Activated naive CD4-positive, alpha-beta T cell treated with anti-CD3 and anti-CD28 coated beads, Interleukin-2, amount 50 U/mL, for 24 hours (primary cell): ENCODE data around the gene DMTF1.
"Not testable (repeated sequence)": the region's sequence is repeated elsewhere in the genome, so short reads cannot be mapped to it uniquely, and the experiment has no call there.

Experiments used
- H3K27ac Mint-ChIP-seq: one replicate; pipeline ENCODE4 v1.8.0; 2021; ENCODE audit warnings: mild to moderate bottlenecking, mixed read lengths
- H3K27me3 Mint-ChIP-seq: one replicate; pipeline ENCODE4 v1.8.0; 2021; ENCODE audit warnings: mixed read lengths
- H3K36me3 Mint-ChIP-seq: one replicate; pipeline ENCODE4 v1.8.0; 2021; ENCODE audit warnings: mixed read lengths
- H3K4me1 Mint-ChIP-seq: one replicate; pipeline ENCODE4 v1.8.0; 2021; ENCODE audit warnings: mixed read lengths
- H3K4me3 Mint-ChIP-seq: one replicate; pipeline ENCODE4 v1.8.0; 2021; ENCODE audit warnings: mild to moderate bottlenecking, mixed read lengths
- H3K9me3 Mint-ChIP-seq: one replicate; pipeline ENCODE4 v1.8.0; 2021; ENCODE audit warnings: mixed read lengths

Gene DMTF1

DNA sequence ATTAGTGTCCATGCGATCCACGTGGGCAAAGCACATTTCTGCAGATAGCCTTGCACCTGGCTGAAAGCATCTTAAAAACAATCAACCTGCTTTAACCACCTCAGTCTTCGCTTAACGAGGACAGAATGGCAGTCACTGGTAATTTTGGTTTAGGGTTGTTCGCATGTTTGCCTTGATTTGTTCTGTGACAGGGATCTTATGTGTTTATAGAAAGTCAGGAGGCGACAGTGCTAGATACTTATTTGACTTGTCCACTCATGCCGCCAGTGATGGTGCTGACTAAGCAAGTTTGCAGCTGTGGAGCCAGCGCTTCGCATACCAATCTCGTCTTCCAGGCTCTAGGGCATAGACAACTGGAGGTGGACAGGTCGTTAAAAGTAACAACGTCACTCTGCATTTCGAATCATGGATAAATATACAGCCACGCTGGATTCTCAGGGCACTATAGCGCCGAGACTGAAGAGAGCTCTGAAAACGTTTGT, 68.5 kb downstream of the DMTF1 start:
- H3K4me3 Mint-ChIP-seq = peak overlapping the region; percentile 99
- H3K4me1 Mint-ChIP-seq = peaks cover 35% of the 10 kb centered on the region
- peaks cover 1% of the 10 kb centered on the region for H3K36me3 Mint-ChIP-seq
- H3K9me3 Mint-ChIP-seq = no peaks in the 10 kb centered on the region
- no peaks in the 10 kb centered on the region for H3K27me3 Mint-ChIP-seq
- peak overlapping the region; percentile 26 for H3K27ac Mint-ChIP-seq

DNA sequence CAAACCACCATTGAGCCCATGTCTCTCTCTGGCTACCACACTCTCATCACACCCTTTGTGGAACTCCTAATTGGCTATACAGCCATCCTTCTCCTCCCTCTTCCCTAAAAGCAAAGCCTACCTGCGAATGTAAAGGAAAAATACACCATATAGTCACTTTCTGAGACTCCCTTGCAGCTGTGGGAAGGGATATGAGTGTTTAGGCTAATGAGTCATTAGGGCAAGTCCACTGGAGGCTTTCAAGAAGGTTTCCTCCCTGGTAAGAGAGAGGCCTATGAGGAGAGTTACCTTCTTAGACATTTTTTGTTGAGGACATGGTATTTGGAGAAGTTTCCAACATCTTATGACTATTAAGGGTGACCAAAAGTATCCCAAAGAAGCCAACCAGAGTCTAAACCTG, 71.4 kb downstream of the DMTF1 start:
- Mint-ChIP-seq H3K27me3 (no peaks in the 10 kb centered on the region), H3K9me3 (no peaks in the 10 kb centered on the region), H3K4me3 (no peak overlapping the region), H3K27ac (no peak overlapping the region), H3K36me3 (peaks cover 1% of the 10 kb centered on the region), H3K4me1 (peaks cover 19% of the 10 kb centered on the region)

DNA sequence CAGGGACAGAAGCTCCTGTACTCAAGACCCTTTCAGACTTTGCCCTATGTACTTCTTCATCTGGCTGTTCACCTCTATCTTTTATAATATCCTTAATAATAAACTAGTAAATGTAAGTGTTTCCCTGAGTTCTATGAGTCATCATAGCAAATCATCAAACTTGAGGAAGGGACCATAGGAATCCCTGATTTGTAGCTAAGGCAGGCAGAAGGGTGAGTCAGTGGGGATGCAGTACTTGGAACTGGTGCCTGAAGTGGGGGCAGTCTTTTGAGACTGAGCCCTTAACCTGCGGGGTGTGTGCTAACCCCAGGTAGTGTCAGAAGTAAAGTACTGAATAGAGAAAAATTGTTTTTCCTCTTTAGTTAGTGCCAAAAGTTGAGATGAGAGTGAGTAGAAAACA, 73.4 kb downstream of the DMTF1 start:
- no peaks in the 10 kb centered on the region for H3K9me3 Mint-ChIP-seq
- no peak overlapping the region for H3K4me3 Mint-ChIP-seq
- H3K36me3 Mint-ChIP-seq = no peaks in the 10 kb centered on the region
- no peaks in the 10 kb centered on the region for H3K27me3 Mint-ChIP-seq
- H3K4me1 Mint-ChIP-seq = peaks cover 15% of the 10 kb centered on the region
- H3K27ac Mint-ChIP-seq = peak overlapping the region; percentile 46

DNA sequence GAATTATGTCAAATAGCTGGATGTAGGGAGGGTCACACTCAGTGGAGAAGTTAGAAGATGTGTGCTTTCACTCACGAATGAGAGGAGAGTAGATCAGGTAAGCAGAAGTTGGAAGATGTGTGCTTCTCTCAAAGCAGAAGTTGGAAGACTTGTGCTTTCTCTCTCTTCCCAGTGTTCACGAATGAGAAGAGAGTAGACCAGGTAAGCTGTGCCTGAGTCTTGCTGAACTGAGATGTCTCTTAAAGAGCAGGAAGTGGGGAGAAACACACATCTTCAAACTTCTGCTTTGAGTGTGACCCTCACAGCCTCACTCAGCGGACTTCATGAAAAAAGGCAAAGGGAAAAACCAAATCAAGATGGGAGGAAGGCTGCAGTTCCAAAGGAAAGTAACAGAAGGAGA, 74.2 kb downstream of the DMTF1 start:
- H3K27ac Mint-ChIP-seq = no peak overlapping the region
- no peaks in the 10 kb centered on the region for H3K9me3 Mint-ChIP-seq
- peaks cover 11% of the 10 kb centered on the region for H3K4me1 Mint-ChIP-seq
- H3K4me3 Mint-ChIP-seq = no peak overlapping the region
- H3K36me3 Mint-ChIP-seq = no peaks in the 10 kb centered on the region
- no peaks in the 10 kb centered on the region for H3K27me3 Mint-ChIP-seq

DNA sequence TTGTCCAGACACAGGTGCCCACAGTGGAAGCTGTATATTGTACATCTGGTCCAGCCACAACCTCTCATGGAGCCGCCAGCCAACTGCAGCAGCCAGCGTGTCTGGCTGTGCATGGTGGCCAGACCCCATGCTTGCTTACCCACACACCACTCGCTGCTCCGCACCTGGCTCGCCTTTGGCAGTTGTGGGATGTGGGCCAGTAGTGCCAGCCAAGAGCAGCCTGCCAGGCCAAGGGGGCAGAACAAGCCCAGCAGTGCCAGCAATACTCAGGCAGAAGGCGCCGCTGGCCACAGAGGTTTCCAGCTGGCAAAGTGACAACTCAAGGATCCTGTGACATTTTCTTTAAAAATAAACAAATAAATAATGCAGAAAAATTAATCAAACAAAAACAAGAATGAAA, 79.0 kb downstream of the DMTF1 start:
- no peaks in the 10 kb centered on the region for H3K27me3 Mint-ChIP-seq
- no peaks in the 10 kb centered on the region for H3K36me3 Mint-ChIP-seq
- no peaks in the 10 kb centered on the region for H3K9me3 Mint-ChIP-seq
- H3K4me1 Mint-ChIP-seq = peaks cover 4% of the 10 kb centered on the region
- H3K27ac Mint-ChIP-seq = no peak overlapping the region
- no peak overlapping the region for H3K4me3 Mint-ChIP-seq

DNA sequence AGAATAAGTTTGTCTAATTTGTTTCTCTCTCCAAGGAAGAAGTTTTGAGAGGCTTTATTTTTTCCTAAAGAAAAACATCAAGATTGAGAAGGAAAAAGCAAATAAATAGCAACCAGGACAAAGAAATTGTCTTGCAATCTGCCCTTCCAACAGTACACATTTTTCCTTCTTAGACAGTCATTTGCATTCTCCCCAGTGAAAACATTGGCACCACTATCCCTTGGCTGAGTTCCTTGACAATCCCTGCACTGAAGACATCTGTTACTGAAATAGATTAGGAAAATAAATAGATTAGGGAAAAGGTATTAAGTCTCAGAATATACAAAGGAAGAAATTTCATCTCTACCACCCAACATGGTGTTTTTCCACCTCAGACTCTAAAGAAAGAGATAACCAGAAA, 79.5 kb downstream of the DMTF1 start:
- no peak overlapping the region for H3K4me3 Mint-ChIP-seq
- H3K27ac Mint-ChIP-seq = no peak overlapping the region
- no peaks in the 10 kb centered on the region for H3K9me3 Mint-ChIP-seq
- no peaks in the 10 kb centered on the region for H3K36me3 Mint-ChIP-seq
- H3K27me3 Mint-ChIP-seq = no peaks in the 10 kb centered on the region
- no peaks in the 10 kb centered on the region for H3K4me1 Mint-ChIP-seq

DNA sequence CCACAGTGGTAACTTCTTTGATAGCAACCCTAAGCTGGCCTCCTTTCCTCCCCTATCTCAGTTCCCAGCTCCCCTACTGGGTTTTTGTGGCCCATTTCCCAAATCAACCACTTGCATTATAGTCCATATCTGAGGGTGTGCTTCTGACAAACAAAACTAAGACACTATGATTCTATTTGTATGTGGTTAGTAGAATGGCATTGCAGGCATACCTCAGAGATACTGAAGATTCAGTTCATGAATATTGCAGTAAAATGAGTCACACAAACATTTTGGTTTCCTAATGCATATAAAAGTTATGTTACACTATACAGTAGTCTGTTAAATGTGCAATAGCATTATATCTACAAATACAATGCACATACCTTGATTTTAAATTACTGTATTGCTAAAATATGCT, 82.7 kb downstream of the DMTF1 start:
- H3K36me3 Mint-ChIP-seq = no peaks in the 10 kb centered on the region
- H3K27me3 Mint-ChIP-seq = peaks cover 5% of the 10 kb centered on the region
- no peak overlapping the region for H3K27ac Mint-ChIP-seq
- no peak overlapping the region for H3K4me3 Mint-ChIP-seq
- no peaks in the 10 kb centered on the region for H3K4me1 Mint-ChIP-seq
- no peaks in the 10 kb centered on the region for H3K9me3 Mint-ChIP-seq

DNA sequence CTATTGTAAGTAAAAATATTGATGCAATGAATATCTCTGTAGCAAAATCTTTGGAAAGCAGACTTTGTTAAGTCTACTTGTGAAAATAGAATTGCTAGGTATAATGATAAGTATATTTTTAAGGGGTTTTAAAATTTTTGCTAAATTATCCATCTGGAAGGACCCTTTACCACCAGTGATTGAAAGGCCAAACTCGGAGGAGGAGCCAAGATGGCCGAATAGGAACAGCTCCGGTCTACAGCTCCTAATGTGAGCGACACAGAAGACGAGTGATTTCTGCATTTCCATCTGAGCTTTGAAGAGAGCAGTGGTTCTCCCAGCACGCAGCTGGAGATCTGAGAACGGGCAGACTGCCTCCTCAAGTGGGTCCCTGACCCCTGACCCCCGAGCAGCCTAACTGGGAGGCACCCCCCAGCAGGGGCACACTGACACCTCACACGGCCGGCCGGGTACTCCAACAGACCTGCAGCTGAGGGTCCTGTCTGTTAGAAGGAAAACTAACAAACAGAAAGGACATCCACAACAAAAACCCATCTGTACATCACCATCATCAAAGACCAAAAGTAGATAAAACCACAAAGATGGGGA, 86.3 kb downstream of the DMTF1 start:
- not testable (repeated sequence) for H3K36me3 Mint-ChIP-seq, H3K27me3 Mint-ChIP-seq, H3K4me3 Mint-ChIP-seq, H3K27ac Mint-ChIP-seq, H3K9me3 Mint-ChIP-seq, H3K4me1 Mint-ChIP-seq

DNA sequence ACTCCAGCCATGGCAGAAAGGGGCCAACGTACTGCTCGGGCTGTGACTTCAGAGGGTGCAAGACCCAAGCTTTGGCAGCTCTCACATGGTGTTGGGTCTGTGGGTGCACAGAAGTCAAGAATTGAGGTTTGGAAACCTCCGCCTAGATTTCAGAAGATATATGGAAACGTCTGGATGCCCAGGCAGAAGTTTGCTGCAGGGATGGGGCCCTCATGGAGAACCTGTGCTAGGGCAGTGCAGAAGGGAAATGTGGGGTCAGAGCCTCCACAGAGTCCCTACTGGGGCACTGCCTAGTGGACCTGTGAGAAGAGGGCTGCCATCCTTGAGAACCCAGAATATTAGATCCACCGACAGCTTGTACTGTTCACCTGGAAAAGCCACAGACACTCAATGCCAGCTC, 93.4 kb downstream of the DMTF1 start:
- H3K9me3 Mint-ChIP-seq, H3K36me3 Mint-ChIP-seq, H3K27ac Mint-ChIP-seq, H3K4me3 Mint-ChIP-seq, H3K27me3 Mint-ChIP-seq, H3K4me1 Mint-ChIP-seq: not testable (repeated sequence)
